Measurements from ENCODE around the gene SOX13. TPM values are rescaled to one million over a fixed set of nuclear protein-coding genes. Genes with fewer than 3 reads are reported as not detected.

The SOX13 gene
- total and polyA plus RNA-seq, 10 of the 15 experiments (the other 5 are each of a cell fraction or from before 2014, with no cell fraction given) = 0.04 to 0.31 (median 0.11) TPM; not detected in 7

Other genes with a start within 250 kb of the SOX13 start
- 109 and 122 TPM in 2 replicates for gene SNRPE, start 211.5 kb upstream of the SOX13 start, total RNA-seq (2014; rRNA removed)
- 189 and 196 TPM in 2 replicates for gene SNRPE, start 211.5 kb upstream of the SOX13 start, total RNA-seq (2014; rRNA removed; fragmentation: Illumina TruSeq; extraction: Trizol)
- 262 and 287 TPM in 2 replicates for gene SNRPE, start 211.5 kb upstream of the SOX13 start, total RNA-seq (2021)
- gene SNRPE, start 211.5 kb upstream of the SOX13 start, polyA plus RNA-seq (2011; rRNA removed) = 370 and 615 TPM in 2 replicates
- 256 and 261 TPM in 2 replicates for gene SNRPE, start 211.5 kb upstream of the SOX13 start, polyA plus RNA-seq (2014; fragmentation: Illumina TruSeq; extraction: Trizol)
- gene SNRPE, start 211.5 kb upstream of the SOX13 start, polyA plus RNA-seq (2014; fragmentation: Nextera tagmentation; extraction: Ambion mirVana) = 1,000 to 10,000 TPM; 1,331 to 1,384 TPM
- 167 and 192 TPM in 2 replicates for gene SNRPE, start 211.5 kb upstream of the SOX13 start, polyA plus RNA-seq (2014; rRNA removed)
- gene SNRPE, start 211.5 kb upstream of the SOX13 start, polyA plus RNA-seq (2016; fragmentation: Nextera tagmentation; extraction: Ambion mirVana) = 1,000 to 10,000 TPM in 1 of 2 experiments, 100 to 1,000 TPM in 1; 959 to 1,046 TPM
- not detected in 2 replicates for gene ETNK2, start 78.9 kb downstream of the SOX13 start, total RNA-seq (2014; rRNA removed)
- not detected in 2 replicates for gene ETNK2, start 78.9 kb downstream of the SOX13 start, total RNA-seq (2014; rRNA removed; fragmentation: Illumina TruSeq; extraction: Trizol)
- not detected in 2 replicates for gene ETNK2, start 78.9 kb downstream of the SOX13 start, total RNA-seq (2021)
- gene ETNK2, start 78.9 kb downstream of the SOX13 start, polyA plus RNA-seq (2011; rRNA removed) = 0.14 TPM in 1 of 2 replicates, not detected in the other
- not detected in 2 replicates for gene ETNK2, start 78.9 kb downstream of the SOX13 start, polyA plus RNA-seq (2014; fragmentation: Illumina TruSeq; extraction: Trizol)
- gene ETNK2, start 78.9 kb downstream of the SOX13 start, polyA plus RNA-seq (2014; fragmentation: Nextera tagmentation; extraction: Ambion mirVana) = not detected
- gene ETNK2, start 78.9 kb downstream of the SOX13 start, polyA plus RNA-seq (2014; rRNA removed) = not detected in 2 replicates
- gene ETNK2, start 78.9 kb downstream of the SOX13 start, polyA plus RNA-seq (2016; fragmentation: Nextera tagmentation; extraction: Ambion mirVana) = not detected
- not detected in 2 replicates for gene REN, start 93.2 kb downstream of the SOX13 start, total RNA-seq (2014; rRNA removed)
- not detected in 2 replicates for gene REN, start 93.2 kb downstream of the SOX13 start, total RNA-seq (2014; rRNA removed; fragmentation: Illumina TruSeq; extraction: Trizol)
- gene REN, start 93.2 kb downstream of the SOX13 start, total RNA-seq (2021) = not detected in 2 replicates
- not detected in 2 replicates for gene REN, start 93.2 kb downstream of the SOX13 start, polyA plus RNA-seq (2011; rRNA removed)
- gene REN, start 93.2 kb downstream of the SOX13 start, polyA plus RNA-seq (2014; fragmentation: Illumina TruSeq; extraction: Trizol) = not detected in 2 replicates
- not detected for gene REN, start 93.2 kb downstream of the SOX13 start, polyA plus RNA-seq (2014; fragmentation: Nextera tagmentation; extraction: Ambion mirVana)
- not detected in 2 replicates for gene REN, start 93.2 kb downstream of the SOX13 start, polyA plus RNA-seq (2014; rRNA removed)
- gene REN, start 93.2 kb downstream of the SOX13 start, polyA plus RNA-seq (2016; fragmentation: Nextera tagmentation; extraction: Ambion mirVana) = not detected
- gene KISS1, start 123.4 kb downstream of the SOX13 start, total RNA-seq (2014; rRNA removed) = not detected in 2 replicates
- gene KISS1, start 123.4 kb downstream of the SOX13 start, total RNA-seq (2014; rRNA removed; fragmentation: Illumina TruSeq; extraction: Trizol) = not detected in 2 replicates
- gene KISS1, start 123.4 kb downstream of the SOX13 start, total RNA-seq (2021) = not detected in 2 replicates
- not detected in 2 replicates for gene KISS1, start 123.4 kb downstream of the SOX13 start, polyA plus RNA-seq (2011; rRNA removed)
- gene KISS1, start 123.4 kb downstream of the SOX13 start, polyA plus RNA-seq (2014; fragmentation: Illumina TruSeq; extraction: Trizol) = not detected in 2 replicates
- gene KISS1, start 123.4 kb downstream of the SOX13 start, polyA plus RNA-seq (2014; fragmentation: Nextera tagmentation; extraction: Ambion mirVana) = not detected
- gene KISS1, start 123.4 kb downstream of the SOX13 start, polyA plus RNA-seq (2014; rRNA removed) = not detected in 2 replicates
- gene KISS1, start 123.4 kb downstream of the SOX13 start, polyA plus RNA-seq (2016; fragmentation: Nextera tagmentation; extraction: Ambion mirVana) = not detected
- not detected in 2 replicates for gene GOLT1A, start 140.9 kb downstream of the SOX13 start, total RNA-seq (2014; rRNA removed)
- gene GOLT1A, start 140.9 kb downstream of the SOX13 start, total RNA-seq (2014; rRNA removed; fragmentation: Illumina TruSeq; extraction: Trizol) = not detected in 2 replicates
- gene GOLT1A, start 140.9 kb downstream of the SOX13 start, total RNA-seq (2021) = not detected in 2 replicates
- 0.46 and 0.68 TPM in 2 replicates for gene GOLT1A, start 140.9 kb downstream of the SOX13 start, polyA plus RNA-seq (2011; rRNA removed)
- gene GOLT1A, start 140.9 kb downstream of the SOX13 start, polyA plus RNA-seq (2014; fragmentation: Illumina TruSeq; extraction: Trizol) = 0.65 TPM in 1 of 2 replicates, not detected in the other
- under 1 TPM in 1 of 2 experiments, not detected in 1; 0.09 TPM for gene GOLT1A, start 140.9 kb downstream of the SOX13 start, polyA plus RNA-seq (2014; fragmentation: Nextera tagmentation; extraction: Ambion mirVana)
- not detected in 2 replicates for gene GOLT1A, start 140.9 kb downstream of the SOX13 start, polyA plus RNA-seq (2014; rRNA removed)
- gene GOLT1A, start 140.9 kb downstream of the SOX13 start, polyA plus RNA-seq (2016; fragmentation: Nextera tagmentation; extraction: Ambion mirVana) = not detected